HFFc6 (cell line): ENCODE measurements around the gene VSIG4. TPM values are rescaled to one million over a fixed set of nuclear protein-coding genes. Genes with fewer than 3 reads are reported as not detected.
A peak's percentile ranks its signal among the peaks of the same experiment; 100 is the strongest.

Source experiments
- DNase-seq: peaks from one replicate; pipeline ENCODE4 v3.0.0-alpha.2; 2018
- H3K27ac Mint-ChIP-seq: 2 replicates; pipeline ENCODE4 v1.8.0; 2020; ENCODE audit warnings: mild to moderate bottlenecking, mixed read lengths
- H3K27me3 Mint-ChIP-seq: 2 replicates; pipeline ENCODE4 v1.8.0; 2021; ENCODE audit warnings: mild to moderate bottlenecking, moderate library complexity, mixed read lengths; ENCODE audit not compliant: insufficient read depth
- H3K36me3 Mint-ChIP-seq: 2 replicates; pipeline ENCODE4 v1.8.0; 2021; ENCODE audit warnings: low read depth, mixed read lengths
- H3K4me1 Mint-ChIP-seq: 2 replicates; pipeline ENCODE4 v1.8.0; 2020; ENCODE audit warnings: low read depth, mixed read lengths
- H3K4me3 Mint-ChIP-seq: 2 replicates; pipeline ENCODE4 v1.8.0; 2020; ENCODE audit warnings: mild to moderate bottlenecking, moderate library complexity, mixed read lengths
- H3K9me3 Mint-ChIP-seq: 2 replicates; pipeline ENCODE4 v1.8.0; 2020; ENCODE audit warnings: mild to moderate bottlenecking, mixed read lengths
- CTCF ChIP-seq: fragments of 200-600 bp; sonication (generic); IDR thresholded peaks from 2 replicates; pipeline ENCODE4 v1.5.0; 2021; ENCODE audit warnings: antibody characterized with exemption, mild to moderate bottlenecking
- total RNA-seq, 6 experiments: library from RNA; stranded (reverse); fragmentation: NEBNext Ultra II Directional; extraction: Animal tissue kit (Norgen Biotek cat#: 25700); gene quantifications; 2 replicates in 1 of 6; 3 replicates in 5 of 6; pipeline ENCODE4 v1.2.3, GENCODE V29; 2021

Gene VSIG4
- total RNA-seq, 6 experiments from 2014 or later, result not detected

- TF ChIP-seq CTCF, result no peak
- H3K27me3 Mint-ChIP-seq, result no peaks in the 10 kb centered on the region; the same call in 1 of the 2 replicates
- H3K4me3 Mint-ChIP-seq, result no peak overlapping the region
- no peak overlapping the region for H3K27ac Mint-ChIP-seq
- H3K36me3 Mint-ChIP-seq, result no peaks in the 10 kb centered on the region
- H3K9me3 Mint-ChIP-seq, result no peaks in the 10 kb centered on the region
- no peak for DNase-seq
- no peaks in the 10 kb centered on the region for H3K4me1 Mint-ChIP-seq
Observed at GRCh38 chrX:66036231-66036630, 3.6 kb downstream of the VSIG4 start.

GRCh38 chrX:66035667-66036066 is 4.2 kb downstream of the VSIG4 start:
- TF ChIP-seq CTCF, result no peak
- no peaks in the 10 kb centered on the region; the same call in 1 of the 2 replicates for H3K27me3 Mint-ChIP-seq
- no peaks in the 10 kb centered on the region for H3K36me3 Mint-ChIP-seq
- no peak overlapping the region for H3K27ac Mint-ChIP-seq
- no peaks in the 10 kb centered on the region for H3K4me1 Mint-ChIP-seq
- no peak overlapping the region for H3K4me3 Mint-ChIP-seq
- no peaks in the 10 kb centered on the region for H3K9me3 Mint-ChIP-seq
- no peak for DNase-seq

GRCh38 chrX:66030505-66031317 is 9.2 kb downstream of the VSIG4 start:
- H3K27me3 Mint-ChIP-seq, result no peaks in the 10 kb centered on the region; the same call in 1 of the 2 replicates
- DNase-seq, result peak; percentile 0

GRCh38 chrX:66028936-66029335 is 10.9 kb downstream of the VSIG4 start:
- DNase-seq, result no peak
- no peaks in the 10 kb centered on the region for H3K4me1 Mint-ChIP-seq
- TF ChIP-seq CTCF, result no peak

More at GRCh38 chrX:66030505-66031317, 9.2 kb downstream of the VSIG4 start:
- TF ChIP-seq CTCF, result peak; percentile 72
- H3K9me3 Mint-ChIP-seq, result no peaks in the 10 kb centered on the region
- H3K4me3 Mint-ChIP-seq, result no peak overlapping the region
- no peak overlapping the region for H3K27ac Mint-ChIP-seq
- no peaks in the 10 kb centered on the region for H3K4me1 Mint-ChIP-seq
- H3K36me3 Mint-ChIP-seq, result no peaks in the 10 kb centered on the region

GRCh38 chrX:66024570-66024969 is 15.3 kb downstream of the VSIG4 start:
- Mint-ChIP-seq H3K27ac (no peak overlapping the region), H3K36me3 (no peaks in the 10 kb centered on the region), H3K4me3 (no peak overlapping the region), H3K4me1 (no peaks in the 10 kb centered on the region), H3K9me3 (no peaks in the 10 kb centered on the region), H3K27me3 (peaks cover 2% of the 10 kb centered on the region; the same call in 1 of the 2 replicates)
- no peak for TF ChIP-seq CTCF
- DNase-seq, result no peak

More at GRCh38 chrX:66028936-66029335, 10.9 kb downstream of the VSIG4 start:
- no peaks in the 10 kb centered on the region; the same call in 1 of the 2 replicates for H3K27me3 Mint-ChIP-seq
- H3K27ac Mint-ChIP-seq, result no peak overlapping the region
- no peak overlapping the region for H3K4me3 Mint-ChIP-seq
- no peaks in the 10 kb centered on the region for H3K36me3 Mint-ChIP-seq
- H3K9me3 Mint-ChIP-seq, result no peaks in the 10 kb centered on the region
